Neural cell (in vitro differentiated cells): ENCODE data around the gene P2RX6. TPM values are rescaled to one million over a fixed set of nuclear protein-coding genes. Genes with fewer than 3 reads are reported as not detected.

Experiments
- H2AFZ ChIP-seq: fragments of 200-600, 300-800 bp; sonication (generic), shearing (Covaris generic); 2 replicates; pipeline ENCODE4 v1.6.0; 2014; ENCODE audit warnings: low read depth, mild to moderate bottlenecking, antibody characterized with exemption, low read length, moderate library complexity
- H3F3A ChIP-seq: fragments of 200-600 bp; shearing (Covaris generic); 2 replicates; pipeline ENCODE4 v1.6.1; 2016; ENCODE audit warnings: mild to moderate bottlenecking, moderate library complexity, mixed read lengths, antibody characterized with exemption, low read length; ENCODE audit not compliant: insufficient read depth, poor library complexity, severe bottlenecking
- H3K27ac ChIP-seq: fragments of 200-600, 300-800 bp; sonication (generic), shearing (Covaris generic); 2 replicates; pipeline ENCODE4 v1.5.1; 2014; ENCODE audit warnings: mild to moderate bottlenecking, low read length, moderate library complexity
- H3K27me3 ChIP-seq: fragments of 300-800, 200-600 bp; sonication (generic), shearing (Covaris generic); 2 replicates; pipeline ENCODE4 v1.6.0; 2014; ENCODE audit warnings: mild to moderate bottlenecking, low read depth, low read length, moderate library complexity; ENCODE audit not compliant: insufficient read depth
- H3K36me3 ChIP-seq: fragments of 300-800, 200-600 bp; sonication (generic), shearing (Covaris generic); 2 replicates; pipeline ENCODE4 v1.5.1; 2014; ENCODE audit warnings: mild to moderate bottlenecking, antibody characterized with exemption, low read length, moderate library complexity; ENCODE audit not compliant: insufficient read depth
- H3K4me2 ChIP-seq: fragments of 300-800, 200-600 bp; sonication (generic), shearing (Covaris generic); 2 replicates; pipeline ENCODE4 v1.6.0; 2014; ENCODE audit warnings: mild to moderate bottlenecking, low read length
- H3K4me3 ChIP-seq: fragments of 300-800, 200-600 bp; sonication (generic), shearing (Covaris generic); 2 replicates; pipeline ENCODE4 v1.5.1; 2014; ENCODE audit warnings: mild to moderate bottlenecking, low read length, moderate library complexity
- H3K79me2 ChIP-seq: fragments of 200-600 bp; shearing (Covaris generic); replicated peaks from 2 replicates; pipeline ENCODE4 v1.6.0; 2014; ENCODE audit warnings: mild to moderate bottlenecking, low read length, moderate library complexity; ENCODE audit not compliant: insufficient read depth
- H3K9ac ChIP-seq: fragments of 300-800, 200-600 bp; sonication (generic), shearing (Covaris generic); 2 replicates; pipeline ENCODE4 v1.6.1; 2016; ENCODE audit warnings: mild to moderate bottlenecking, low read length, mixed read lengths
- H3K9me2 ChIP-seq: fragments of 200-600 bp; shearing (Covaris generic); 2 replicates; pipeline ENCODE4 v1.6.1; 2016; ENCODE audit warnings: mild to moderate bottlenecking, low read length, mixed read lengths; ENCODE audit not compliant: insufficient read depth
- H3K9me3 ChIP-seq: fragments of 200-600, 300-800 bp; sonication (generic), shearing (Covaris generic); 2 replicates; pipeline ENCODE4 v1.6.1; 2016; ENCODE audit warnings: mild to moderate bottlenecking, mixed run types, low read length, moderate library complexity, mixed read lengths
- H4K20me1 ChIP-seq: fragments of 200-600 bp; shearing (Covaris generic); 2 replicates; pipeline ENCODE4 v1.6.1; 2016; ENCODE audit warnings: mild to moderate bottlenecking, mixed run types; ENCODE audit not compliant: insufficient read depth
- EP300 ChIP-seq: fragments of 450-650 bp; conservative IDR thresholded peaks from 2 replicates; pipeline ENCODE4 v1.6.1; 2014; ENCODE audit warnings: antibody characterized with exemption, mild to moderate bottlenecking, moderate library complexity; ENCODE audit not compliant: poor library complexity, severe bottlenecking
- EZH2 ChIP-seq: fragments of 200-600, 300-800 bp; shearing (Covaris generic), sonication (generic); IDR thresholded peaks from 2 replicates; pipeline ENCODE4 v1.6.1; 2014; ENCODE audit warnings: antibody characterized with exemption, low read length, borderline replicate concordance, mild to moderate bottlenecking; ENCODE audit not compliant: insufficient read depth, poor library complexity, severe bottlenecking
- MXI1 ChIP-seq: fragments of 450-650 bp; conservative IDR thresholded peaks from 2 replicates; pipeline ENCODE4 v1.6.1; 2014; ENCODE audit warnings: antibody characterized with exemption, mild to moderate bottlenecking; ENCODE audit not compliant: poor library complexity, severe bottlenecking
- POLR2AphosphoS5 ChIP-seq: IDR thresholded peaks from 2 replicates; pipeline ENCODE4 v1.6.1; 2012
- RAD21 ChIP-seq: fragments of 450-650 bp; conservative IDR thresholded peaks from 2 replicates; pipeline ENCODE4 v1.6.1; 2014; ENCODE audit warnings: antibody characterized with exemption, mild to moderate bottlenecking, moderate library complexity
- REST ChIP-seq: IDR thresholded peaks from 2 replicates; pipeline ENCODE4 v1.6.1; 2012; ENCODE audit warnings: borderline replicate concordance
- SMC3 ChIP-seq: fragments of 450-650 bp; conservative IDR thresholded peaks from 2 replicates; pipeline ENCODE4 v1.6.1; 2014; ENCODE audit warnings: antibody characterized with exemption, mild to moderate bottlenecking, moderate library complexity; ENCODE audit not compliant: poor library complexity
- TAF1 ChIP-seq: IDR thresholded peaks from 2 replicates; pipeline ENCODE4 v1.6.1; 2012; ENCODE audit warnings: low read depth
- polyA plus RNA-seq: library from polyadenylated mRNA; depleted of rRNA; stranded (reverse); fragments of >200 nt; gene quantifications from 2 replicates; pipeline ENCODE4 v1.2.3, GENCODE V29; 2014
- TF ChIP-seq, protein P1 (sequence below): fragments of 450-650 bp; IDR thresholded peaks from 2 replicates; pipeline ENCODE4 v1.5.1; 2014; ENCODE audit warnings: antibody characterized with exemption, mild to moderate bottlenecking, moderate library complexity; ENCODE audit not compliant: poor library complexity, severe bottlenecking

P2RX6 gene
- polyA plus RNA-seq, 1 donor from 2014 or later: 0.17 TPM

DNA sequence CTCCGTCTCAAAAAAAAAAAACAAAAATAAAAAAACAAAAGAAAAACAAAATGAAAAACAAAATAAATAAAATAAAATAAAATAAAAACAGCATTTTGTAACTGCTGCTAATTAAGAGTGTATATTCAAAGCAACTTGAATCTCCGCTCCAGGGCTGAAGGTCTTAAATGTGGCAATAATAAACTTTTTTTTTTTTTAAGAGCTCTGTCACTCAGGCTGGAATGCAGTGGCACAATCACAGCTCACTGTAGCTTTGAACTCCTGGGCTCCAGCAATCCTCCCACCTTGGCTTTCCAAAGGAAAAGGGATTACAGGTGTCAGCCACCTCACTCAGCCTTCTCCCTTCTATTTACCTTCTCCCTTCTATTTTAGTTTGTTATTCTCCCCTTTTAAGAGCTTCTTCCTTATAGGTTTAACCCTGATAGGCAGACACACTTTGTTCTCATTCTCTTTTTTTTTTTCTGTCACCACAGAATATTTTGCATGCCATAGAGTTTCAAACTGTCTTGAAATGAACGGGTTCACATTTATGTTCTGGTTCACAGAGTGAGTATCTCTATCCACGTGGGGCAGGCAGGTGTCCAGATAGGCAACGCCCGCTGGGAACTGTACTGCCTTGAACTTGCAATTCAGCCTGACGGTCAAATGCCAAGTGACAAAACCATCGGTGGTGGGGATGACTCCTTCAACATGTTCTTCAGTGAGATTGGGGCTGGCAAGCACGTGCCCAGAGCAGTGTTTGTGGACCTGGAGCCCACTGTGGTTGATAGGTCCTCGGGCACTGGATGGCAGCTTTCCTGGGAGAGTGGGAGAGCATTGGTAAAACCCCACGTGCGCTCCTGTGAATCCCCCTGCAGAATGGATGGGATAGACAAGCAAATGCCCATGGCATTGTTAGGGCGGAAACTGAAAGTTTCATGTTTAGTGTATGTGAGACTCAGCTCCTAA is 50.2 kb downstream of the P2RX6 start (continued):
- TF ChIP-seq, protein P1, sequence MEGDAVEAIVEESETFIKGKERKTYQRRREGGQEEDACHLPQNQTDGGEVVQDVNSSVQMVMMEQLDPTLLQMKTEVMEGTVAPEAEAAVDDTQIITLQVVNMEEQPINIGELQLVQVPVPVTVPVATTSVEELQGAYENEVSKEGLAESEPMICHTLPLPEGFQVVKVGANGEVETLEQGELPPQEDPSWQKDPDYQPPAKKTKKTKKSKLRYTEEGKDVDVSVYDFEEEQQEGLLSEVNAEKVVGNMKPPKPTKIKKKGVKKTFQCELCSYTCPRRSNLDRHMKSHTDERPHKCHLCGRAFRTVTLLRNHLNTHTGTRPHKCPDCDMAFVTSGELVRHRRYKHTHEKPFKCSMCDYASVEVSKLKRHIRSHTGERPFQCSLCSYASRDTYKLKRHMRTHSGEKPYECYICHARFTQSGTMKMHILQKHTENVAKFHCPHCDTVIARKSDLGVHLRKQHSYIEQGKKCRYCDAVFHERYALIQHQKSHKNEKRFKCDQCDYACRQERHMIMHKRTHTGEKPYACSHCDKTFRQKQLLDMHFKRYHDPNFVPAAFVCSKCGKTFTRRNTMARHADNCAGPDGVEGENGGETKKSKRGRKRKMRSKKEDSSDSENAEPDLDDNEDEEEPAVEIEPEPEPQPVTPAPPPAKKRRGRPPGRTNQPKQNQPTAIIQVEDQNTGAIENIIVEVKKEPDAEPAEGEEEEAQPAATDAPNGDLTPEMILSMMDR: no peak
- TF ChIP-seq RAD21: no peak

- TF ChIP-seq, protein P1: no peak
- TF ChIP-seq EZH2: no peak
- no peak for TF ChIP-seq REST
- TF ChIP-seq POLR2AphosphoS5: no peak
- TF ChIP-seq MXI1: no peak
- TF ChIP-seq TAF1: no peak
- TF ChIP-seq EP300: no peak
- no peak for TF ChIP-seq SMC3
- no peak for TF ChIP-seq RAD21
Measured at GRCh38 chr22:21067075-21067900, 52.3 kb downstream of the P2RX6 start.

More at GRCh38 chr22:21067075-21067900, 52.3 kb downstream of the P2RX6 start:
- Histone ChIP-seq H3K9me3 (no peaks in the 10 kb centered on the region), H3K27ac (no peak overlapping the region), H3K9ac (no peak overlapping the region), H3K79me2 (no peaks in the 10 kb centered on the region), H3K27me3 (no peaks in the 10 kb centered on the region), H2AFZ (no peak overlapping the region), H3K4me3 (no peak overlapping the region), H3F3A (no peaks in the 10 kb centered on the region), H3K4me2 (no peak overlapping the region), H3K9me2 (no peaks in the 10 kb centered on the region), H4K20me1 (no peaks in the 10 kb centered on the region), H3K36me3 (no peaks in the 10 kb centered on the region)
